ENCODE measurements around the gene STAT3. TPM values are rescaled to one million over a fixed set of nuclear protein-coding genes. Genes with fewer than 3 reads are reported as not detected.

The STAT3 gene
- total RNA-seq: 92.6 TPM

GRCh38 chr17:42388381-42389134, at the start of gene STAT3:
TSS of gene STAT3 (minus strand) at chr17:42388442. CDS start at chr17:42348516, 39,926 bp downstream.

GRCh38 chr17:42422958-42423712, 34.9 kb upstream of the STAT3 start, which contains the start of gene CAVIN1:
TSS of gene CAVIN1 (minus strand) at chr17:42423256. CDS start at chr17:42423097, 159 bp downstream.

GRCh38 chr17:42287977-42288802, 100.1 kb downstream of the STAT3 start, which contains the start of gene STAT5A:
TSS of gene STAT5A (plus strand) at chr17:42288498. CDS start at chr17:42289412, 914 bp downstream.

GRCh38 chr17:42276359-42276608, 112.0 kb downstream of the STAT3 start, which contains the start of gene STAT5B:
TSS of gene STAT5B (minus strand) at chr17:42276391. CDS start at chr17:42232127, 44,264 bp downstream.

Other genes with a start within 250 kb of the STAT3 start
- 60.8 TPM for gene RAB5C, start 233.5 kb downstream of the STAT3 start, total RNA-seq
- not detected for gene KCNH4, start 207.3 kb downstream of the STAT3 start, total RNA-seq
- gene HCRT, start 203.0 kb downstream of the STAT3 start, total RNA-seq: 1.4 TPM
- gene GHDC, start 193.9 kb downstream of the STAT3 start, total RNA-seq: 38.6 TPM
- gene STAT5B, start 112.1 kb downstream of the STAT3 start, total RNA-seq: 60.3 TPM
- gene STAT5A, start 99.9 kb downstream of the STAT3 start, total RNA-seq: 15.6 TPM
- 178 TPM for gene CAVIN1, start 34.8 kb upstream of the STAT3 start, total RNA-seq
- 185 TPM for gene ATP6V0A1, start 70.4 kb upstream of the STAT3 start, total RNA-seq
- 29.7 TPM for gene NAGLU, start 147.8 kb upstream of the STAT3 start, total RNA-seq
- 1.1 TPM for gene HSD17B1, start 164.5 kb upstream of the STAT3 start, total RNA-seq
- gene COASY, start 173.7 kb upstream of the STAT3 start, total RNA-seq: 19.0 TPM
- gene MLX, start 178.7 kb upstream of the STAT3 start, total RNA-seq: 29.8 TPM
- 6.5 TPM for gene PSMC3IP, start 189.3 kb upstream of the STAT3 start, total RNA-seq
- gene RETREG3, start 220.9 kb upstream of the STAT3 start, total RNA-seq: 92.3 TPM
- gene TUBG1, start 221.2 kb upstream of the STAT3 start, total RNA-seq: 28.0 TPM

All from camera-type eye (tissue), 1 donor.